HuH-7.5 (cell line): ENCODE measurements around the gene LRP8.
A peak's percentile ranks its signal among the peaks of the same experiment; 100 is the strongest.

Source experiments
- DNase-seq: peaks from one replicate; pipeline ENCODE4 v3.0.0; 2011; ENCODE audit warnings: low spot score

LRP8 gene

GRCh38 chr1:53258216-53258615, 69.7 kb downstream of the LRP8 start:
- no peak for DNase-seq

DNA sequence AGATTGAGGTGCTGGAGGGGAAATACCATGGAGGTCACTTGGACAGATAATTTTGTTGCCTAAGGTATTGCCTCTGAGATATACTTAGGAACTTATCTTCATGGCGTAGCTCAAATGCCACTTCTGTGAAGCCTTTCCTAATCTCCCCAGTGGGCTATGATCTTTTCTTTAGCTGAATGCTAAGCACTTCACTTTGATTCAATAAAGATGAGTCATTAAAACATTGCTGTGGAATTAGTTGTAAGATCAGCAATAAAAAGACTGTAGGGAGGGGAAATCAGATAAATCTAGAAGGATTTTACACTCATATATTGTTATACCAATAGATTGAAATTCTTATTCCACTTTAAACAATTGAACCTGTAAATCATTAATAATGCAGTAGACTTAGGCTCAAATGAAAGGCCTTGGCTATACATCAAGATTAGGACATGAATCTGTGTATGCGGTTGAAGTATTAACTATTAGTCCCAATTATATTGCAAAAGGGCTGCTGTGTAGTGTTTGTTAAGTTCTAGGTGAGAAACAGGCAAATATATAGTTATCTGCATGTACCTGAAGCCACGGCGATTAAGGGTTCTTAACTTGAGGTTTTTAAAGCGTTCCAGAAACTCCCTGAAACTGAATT, 70.3 kb downstream of the LRP8 start:
- no peak for DNase-seq

DNA sequence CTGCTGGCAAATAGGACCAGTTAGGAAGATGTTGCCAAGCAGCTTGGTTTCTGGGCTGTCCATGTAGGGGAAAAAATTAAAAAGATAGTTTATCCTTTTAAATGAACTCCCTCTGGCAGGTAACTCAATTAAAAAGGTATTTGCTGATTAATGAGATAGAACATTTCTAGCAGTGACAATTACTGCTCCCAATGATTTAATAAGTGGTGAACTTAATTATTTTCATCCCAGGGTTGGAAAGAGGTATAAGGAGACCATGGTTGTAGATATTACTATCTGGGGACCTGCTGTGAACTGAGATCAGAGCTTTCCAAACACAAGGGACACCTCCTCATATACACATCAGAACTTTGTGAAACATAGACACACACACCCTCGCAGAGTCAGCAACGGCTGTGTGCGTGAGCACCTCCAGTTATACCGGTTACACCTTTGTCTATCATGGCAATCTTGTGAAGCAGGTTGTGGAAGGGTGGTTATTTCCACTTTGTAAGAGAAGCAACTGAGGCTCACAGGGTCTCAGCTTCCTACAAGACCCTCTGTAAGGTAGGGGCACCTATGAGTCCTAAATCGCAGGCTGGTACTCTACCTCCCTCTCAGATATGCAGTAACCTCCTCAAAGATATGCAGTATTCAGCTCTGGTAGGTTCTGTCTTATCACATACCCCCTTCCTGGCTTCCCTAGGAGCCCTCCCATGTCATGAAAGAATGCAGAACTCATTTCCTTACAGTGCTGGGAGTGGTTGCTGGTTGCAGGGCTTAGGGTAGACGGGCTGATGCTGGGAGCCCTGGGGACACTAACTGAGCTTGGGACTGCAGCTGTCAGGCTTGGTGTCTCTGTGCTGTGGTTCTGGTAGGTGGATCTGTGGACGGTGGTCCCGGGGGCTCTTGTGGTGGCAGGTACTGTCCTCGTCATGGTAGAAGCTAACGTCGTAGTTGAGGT, 71.1 kb downstream of the LRP8 start:
- no peak for DNase-seq

- no peak for DNase-seq
These were observed 72.8 kb downstream of the LRP8 start for GRCh38 chr1:53255031-53255430.

- DNase-seq, result no peak
These were observed 73.7 kb downstream of the LRP8 start for GRCh38 chr1:53254011-53254640.

- no peak for DNase-seq
These were observed 77.5 kb downstream of the LRP8 start for GRCh38 chr1:53250325-53250724.

DNA sequence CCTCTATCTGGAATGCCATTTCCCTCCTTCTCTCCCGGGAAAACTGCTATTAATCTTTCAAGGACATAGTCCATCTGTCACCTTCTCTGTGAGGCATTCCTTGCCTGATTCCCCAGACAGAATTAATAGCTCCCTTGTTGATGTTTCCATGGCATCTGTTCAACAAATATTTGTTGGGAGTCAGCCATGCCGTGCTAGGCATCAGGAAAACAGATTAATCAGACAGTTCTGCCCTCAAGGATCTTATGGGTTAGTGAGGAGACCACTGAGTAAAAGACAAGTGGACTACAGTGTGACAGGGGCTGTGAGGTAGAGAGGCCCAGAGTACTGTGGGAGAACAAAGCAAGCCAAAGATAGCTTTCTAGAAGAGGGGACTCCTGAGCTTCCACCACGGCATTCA, 78.2 kb downstream of the LRP8 start:
- DNase-seq, result no peak

- no peak for DNase-seq
These were observed 81.4 kb downstream of the LRP8 start for GRCh38 chr1:53246261-53247134.

- DNase-seq, result no peak
These were observed 83.7 kb downstream of the LRP8 start for GRCh38 chr1:53244141-53244540.

GRCh38 chr1:53242381-53242780, 85.5 kb downstream of the LRP8 start:
- DNase-seq, result no peak

DNA sequence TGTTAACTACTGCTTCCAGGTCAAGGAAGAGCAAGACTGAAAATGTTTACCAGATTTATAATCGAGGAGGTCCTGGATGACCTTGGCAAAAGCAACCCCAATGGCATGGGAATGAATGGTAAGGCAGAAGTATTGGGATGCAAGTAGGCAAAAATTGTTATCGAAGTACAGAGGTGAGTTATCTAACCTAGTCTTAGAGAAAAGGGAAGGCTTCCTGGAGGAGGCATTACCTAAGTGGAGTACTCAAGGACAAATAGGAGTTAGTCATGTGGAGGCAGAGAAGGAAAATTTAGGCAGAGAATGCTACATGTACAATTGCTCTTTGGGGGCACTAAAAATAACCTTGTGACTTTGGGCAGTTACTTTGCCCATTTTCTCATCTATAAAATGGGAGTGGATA, 86.0 kb downstream of the LRP8 start:
- no peak for DNase-seq

- DNase-seq, result peak; percentile 85
These were observed 89.4 kb downstream of the LRP8 start, which contains the start of gene MAGOH for GRCh38 chr1:53238197-53239155. Gene MAGOH, minus strand, starts transcription at chr1:53238518. Its CDS starts 70 bp downstream, at chr1:53238448.

DNA sequence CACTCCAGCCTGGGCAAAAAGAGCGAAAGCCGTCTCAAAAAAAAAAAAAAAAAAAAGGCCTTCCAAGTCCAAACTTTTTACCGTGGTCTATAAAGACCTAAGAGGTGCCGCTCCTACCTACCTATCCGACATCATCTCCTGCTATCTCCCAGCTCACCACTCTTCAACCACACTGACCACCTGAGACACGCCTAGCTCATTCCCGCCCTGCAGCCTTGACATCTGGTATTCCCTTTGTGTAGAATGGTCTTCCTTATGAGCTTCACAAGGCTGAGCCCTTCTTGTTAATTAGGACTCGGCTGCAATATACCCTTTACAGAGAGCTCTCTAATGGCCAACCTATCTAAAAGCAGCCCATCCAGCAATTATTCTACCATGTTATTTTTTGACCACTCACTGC, 90.2 kb downstream of the LRP8 start:
- DNase-seq, result no peak

- DNase-seq, result no peak
These were observed 106.9 kb downstream of the LRP8 start for GRCh38 chr1:53220962-53221286.

DNA sequence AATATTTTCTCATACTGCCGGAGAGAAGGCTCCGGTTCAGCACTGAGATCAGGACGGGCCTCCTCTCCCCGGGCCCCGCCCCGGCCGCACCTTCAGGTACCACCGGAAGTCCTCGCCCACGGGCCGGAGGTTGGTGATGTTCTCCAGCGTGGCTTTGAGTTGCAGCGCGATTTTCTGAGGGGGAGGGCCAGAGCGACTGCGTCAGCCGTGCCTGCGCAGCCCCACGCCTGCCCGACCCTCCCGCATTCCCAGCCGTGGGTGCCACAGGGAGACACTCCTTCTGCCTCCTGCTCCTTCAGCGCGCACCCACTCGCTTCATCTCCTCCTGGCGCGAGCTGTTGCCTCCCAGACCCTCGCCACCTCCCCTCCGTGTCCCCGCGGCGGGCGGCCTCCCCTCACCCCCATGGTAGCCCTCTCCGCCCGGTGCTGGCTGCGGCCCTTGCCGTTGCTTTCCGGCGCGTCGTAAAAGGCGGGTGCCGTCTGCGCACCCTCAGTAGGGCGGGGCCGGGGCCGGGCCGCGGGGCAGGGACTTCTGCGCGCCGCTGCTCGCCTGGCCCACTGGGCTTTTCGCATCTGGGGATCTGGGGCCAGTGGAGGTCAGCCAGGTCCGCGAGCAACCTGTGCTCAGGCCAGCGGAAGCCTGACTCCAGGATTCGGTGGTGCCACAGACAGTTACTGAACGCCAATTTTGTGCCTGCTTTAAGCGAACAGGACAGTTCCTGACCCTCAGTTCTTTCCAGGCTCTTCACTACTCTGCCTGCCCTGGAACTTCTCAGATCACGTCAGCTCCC, 107.5 kb downstream of the LRP8 start, which contains the start of gene CZIB:
TSS of gene CZIB (minus strand) at position 464 of the 791 bp plus-strand sequence. CDS start at position 405, 59 bp downstream.
- peak; percentile 77 for DNase-seq

DNA sequence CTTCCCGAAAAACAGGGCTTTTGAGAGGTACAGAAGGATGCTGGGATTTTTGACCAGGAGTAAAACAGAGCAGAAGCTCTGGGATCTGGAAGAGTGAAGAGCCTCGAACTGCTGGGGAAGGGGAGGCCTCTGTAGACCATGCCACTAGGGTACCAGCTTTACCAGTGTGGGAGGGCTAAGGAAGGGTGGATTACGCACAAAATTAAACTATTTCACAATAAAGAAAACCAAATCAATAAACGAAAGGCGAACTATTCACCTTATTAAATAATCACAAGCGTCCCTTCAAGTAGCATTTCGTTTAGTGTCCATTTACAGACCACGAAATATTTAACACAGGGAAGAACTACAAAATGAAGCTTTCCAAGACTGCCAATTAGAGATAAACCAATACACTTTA, 108.2 kb downstream of the LRP8 start:
- no peak for DNase-seq

DNA sequence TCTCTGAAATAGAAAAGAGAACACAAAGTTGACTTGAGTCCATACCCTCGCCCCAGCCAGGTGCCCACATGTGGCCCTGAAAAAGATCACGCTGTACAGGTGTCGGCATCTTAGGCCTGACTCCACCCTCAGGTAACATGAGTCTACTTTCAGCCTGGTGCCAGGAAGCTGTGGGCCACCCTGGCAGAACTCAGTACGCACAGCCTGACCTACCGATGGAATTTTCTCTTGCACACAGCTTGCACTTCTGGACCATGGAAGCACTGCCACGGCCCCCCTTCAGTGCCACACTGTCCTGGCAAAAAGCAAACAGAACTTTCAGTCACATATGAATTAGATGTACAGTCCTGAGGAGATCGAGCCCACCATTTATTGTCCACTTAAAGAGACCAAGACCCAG, 109.7 kb downstream of the LRP8 start:
- no peak for DNase-seq

DNA sequence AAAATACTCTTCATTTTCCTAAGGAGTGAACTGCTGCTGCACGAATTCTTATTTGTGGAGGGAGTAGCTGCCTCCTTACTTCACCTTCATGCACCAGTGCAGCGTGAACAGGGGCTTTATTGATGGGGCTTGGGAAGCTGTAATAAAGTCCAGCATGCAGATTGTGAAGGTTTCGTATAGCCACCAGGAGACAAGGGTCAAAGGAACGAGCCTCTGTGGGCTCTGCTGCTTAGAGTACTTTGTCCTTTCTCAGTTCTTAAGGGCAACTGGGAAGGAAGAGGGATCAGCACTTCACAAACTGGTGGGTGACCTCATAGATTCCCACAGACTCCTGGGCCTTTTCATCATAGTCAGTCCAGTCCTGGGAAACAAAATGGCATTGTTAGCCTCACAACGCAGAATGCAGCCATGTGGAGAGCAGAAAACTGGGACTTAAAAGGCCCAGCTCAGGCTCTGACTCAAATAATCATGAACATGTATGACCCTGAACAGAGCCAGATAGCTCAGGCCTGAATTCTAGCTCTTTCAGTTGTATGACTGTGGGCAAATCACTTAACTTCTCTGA, 113.4 kb downstream of the LRP8 start:
- no peak for DNase-seq

DNA sequence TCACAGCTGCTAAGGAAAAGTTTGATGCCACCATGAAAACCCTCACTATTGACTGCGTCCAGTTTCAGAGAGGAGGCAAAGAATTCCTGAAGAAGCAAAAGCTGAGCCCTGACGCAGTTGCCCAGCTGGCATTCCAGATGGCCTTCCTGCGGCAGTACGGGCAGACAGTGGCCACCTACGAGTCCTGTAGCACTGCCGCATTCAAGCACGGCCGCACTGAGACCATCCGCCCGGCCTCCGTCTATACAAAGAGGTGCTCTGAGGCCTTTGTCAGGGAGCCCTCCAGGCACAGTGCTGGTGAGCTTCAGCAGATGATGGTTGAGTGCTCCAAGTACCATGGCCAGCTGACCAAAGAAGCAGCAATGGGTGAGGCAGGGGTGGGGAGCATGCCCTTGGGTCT, 116.9 kb downstream of the LRP8 start:
- no peak for DNase-seq

DNA sequence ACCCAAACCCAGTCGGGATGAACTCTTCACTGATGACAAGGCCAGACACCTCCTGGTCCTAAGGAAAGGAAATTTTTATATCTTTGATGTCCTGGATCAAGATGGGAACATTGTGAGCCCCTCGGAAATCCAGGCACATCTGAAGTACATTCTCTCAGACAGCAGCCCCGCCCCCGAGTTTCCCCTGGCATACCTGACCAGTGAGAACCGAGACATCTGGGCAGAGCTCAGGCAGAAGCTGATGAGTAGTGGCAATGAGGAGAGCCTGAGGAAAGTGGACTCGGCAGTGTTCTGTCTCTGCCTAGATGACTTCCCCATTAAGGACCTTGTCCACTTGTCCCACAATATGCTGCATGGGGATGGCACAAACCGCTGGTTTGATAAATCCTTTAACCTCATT, 117.5 kb downstream of the LRP8 start:
- no peak for DNase-seq
